ENCODE results near the gene SENP8.

Gene SENP8

GRCh38 chr15:72183781-72184164 is 65.6 kb downstream of the SENP8 start:
- no peaks in the 10 kb centered on the region for H3K36me3 ChIP-seq (ENCODE audit: low read length)
- H3K4me3 ChIP-seq (ENCODE audit: insufficient read depth, low read length, poor library complexity, severe bottlenecking), result no peak overlapping the region
- no peaks in the 10 kb centered on the region for H4K20me1 ChIP-seq (ENCODE audit: low read depth, low read length)
- H3K9ac ChIP-seq (ENCODE audit: low read length), result no peak overlapping the region
- TF ChIP-seq CTCF (IDR thresholded peaks at IDR 0.05; ENCODE audit: insufficient read depth, low read length, poor library complexity, severe bottlenecking) (no peak), EZH2phosphoT487 (conservative IDR thresholded peaks at IDR 0.05; ENCODE audit: low read length) (no peak)
- H2AFZ ChIP-seq (ENCODE audit: low read depth, low read length, severe bottlenecking), result no peak overlapping the region
- H3F3A ChIP-seq (ENCODE audit: insufficient read depth), result no peaks in the 10 kb centered on the region
- H3K4me2 ChIP-seq (ENCODE audit: low read depth, low read length, poor library complexity, severe bottlenecking), result no peak overlapping the region
- no peaks in the 10 kb centered on the region for H3K27me3 ChIP-seq (ENCODE audit: low read length)
- no peaks in the 10 kb centered on the region for H3K9me3 ChIP-seq (ENCODE audit: insufficient read depth, low read length)
- no peak overlapping the region for H3K27ac ChIP-seq (ENCODE audit: low read depth, low read length)
- H3K9me2 ChIP-seq (replicated peaks; ENCODE audit: insufficient read depth, low read length), result no peaks in the 10 kb centered on the region
- no peaks in the 10 kb centered on the region for H3K79me2 ChIP-seq (ENCODE audit: insufficient read depth, low read length)

- Histone ChIP-seq H3K9me2 (replicated peaks; ENCODE audit: insufficient read depth, low read length) (no peaks in the 10 kb centered on the region), H3F3A (ENCODE audit: insufficient read depth) (no peaks in the 10 kb centered on the region), H3K9me3 (ENCODE audit: insufficient read depth, low read length) (no peaks in the 10 kb centered on the region), H3K27me3 (ENCODE audit: low read length) (no peaks in the 10 kb centered on the region), H3K4me3 (ENCODE audit: insufficient read depth, low read length, poor library complexity, severe bottlenecking) (no peak overlapping the region), H3K79me2 (ENCODE audit: insufficient read depth, low read length) (no peaks in the 10 kb centered on the region), H3K36me3 (ENCODE audit: low read length) (no peaks in the 10 kb centered on the region), H2AFZ (ENCODE audit: low read depth, low read length, severe bottlenecking) (no peak overlapping the region), H3K4me2 (ENCODE audit: low read depth, low read length, poor library complexity, severe bottlenecking) (no peak overlapping the region), H3K27ac (ENCODE audit: low read depth, low read length) (no peak overlapping the region), H4K20me1 (ENCODE audit: low read depth, low read length) (no peaks in the 10 kb centered on the region), H3K9ac (ENCODE audit: low read length) (no peak overlapping the region)
- TF ChIP-seq EZH2phosphoT487 (conservative IDR thresholded peaks at IDR 0.05; ENCODE audit: low read length), result no peak
- no peak for TF ChIP-seq CTCF (IDR thresholded peaks at IDR 0.05; ENCODE audit: insufficient read depth, low read length, poor library complexity, severe bottlenecking)
Measured at GRCh38 chr15:72184165-72184811, 66.1 kb downstream of the SENP8 start.

DNA sequence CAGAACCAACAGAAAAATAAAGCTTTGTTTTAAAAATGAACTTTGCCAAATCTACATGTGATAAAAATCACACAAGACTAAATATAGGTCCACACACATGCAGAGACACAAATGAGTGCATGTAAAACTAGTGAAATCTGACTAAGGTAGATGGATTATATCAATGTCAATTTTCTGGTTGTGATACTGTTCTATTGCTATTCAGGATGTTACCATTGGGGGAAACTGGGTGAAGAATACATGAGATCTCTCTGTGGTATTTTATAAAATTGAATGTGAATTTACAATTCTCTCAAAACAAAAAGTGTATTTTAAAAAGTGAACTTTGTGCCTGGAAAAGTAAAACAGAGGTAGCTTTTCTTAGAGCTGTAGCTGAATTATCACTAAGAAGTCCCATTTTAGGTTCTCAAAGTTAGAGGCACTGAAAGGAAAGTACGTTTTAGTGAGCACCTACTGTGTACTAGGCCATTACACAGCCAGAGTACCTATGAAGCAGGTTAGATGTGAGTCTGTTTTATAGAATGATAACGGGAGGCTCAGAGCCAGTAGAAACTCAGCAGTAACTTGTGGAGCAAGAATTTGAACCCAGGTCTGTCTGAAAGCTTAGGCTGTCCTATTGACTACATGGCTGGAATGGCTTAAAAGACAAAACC is 71.2 kb downstream of the SENP8 start:
- H3K9me3 ChIP-seq (ENCODE audit: insufficient read depth, low read length), result no peaks in the 10 kb centered on the region
- H3K27me3 ChIP-seq (ENCODE audit: low read length), result no peaks in the 10 kb centered on the region
- H2AFZ ChIP-seq (ENCODE audit: low read depth, low read length, severe bottlenecking), result no peak overlapping the region
- H3K36me3 ChIP-seq (ENCODE audit: low read length), result no peaks in the 10 kb centered on the region
- H3K9ac ChIP-seq (ENCODE audit: low read length), result no peak overlapping the region
- H3K9me2 ChIP-seq (replicated peaks; ENCODE audit: insufficient read depth, low read length), result no peaks in the 10 kb centered on the region
- H3K4me2 ChIP-seq (ENCODE audit: low read depth, low read length, poor library complexity, severe bottlenecking), result no peak overlapping the region
- H3K79me2 ChIP-seq (ENCODE audit: insufficient read depth, low read length), result no peaks in the 10 kb centered on the region
- no peaks in the 10 kb centered on the region for H4K20me1 ChIP-seq (ENCODE audit: low read depth, low read length)
- H3K4me3 ChIP-seq (ENCODE audit: insufficient read depth, low read length, poor library complexity, severe bottlenecking), result no peak overlapping the region
- H3K27ac ChIP-seq (ENCODE audit: low read depth, low read length), result no peak overlapping the region
- TF ChIP-seq CTCF (IDR thresholded peaks at IDR 0.05; ENCODE audit: insufficient read depth, low read length, poor library complexity, severe bottlenecking), result no peak
- H3F3A ChIP-seq (ENCODE audit: insufficient read depth), result 0 out of 2 replicates have a peak, but pooled peaks cover 3% of the 10 kb centered on the region
